ENCODE data around the gene BLM.

The BLM gene

DNA sequence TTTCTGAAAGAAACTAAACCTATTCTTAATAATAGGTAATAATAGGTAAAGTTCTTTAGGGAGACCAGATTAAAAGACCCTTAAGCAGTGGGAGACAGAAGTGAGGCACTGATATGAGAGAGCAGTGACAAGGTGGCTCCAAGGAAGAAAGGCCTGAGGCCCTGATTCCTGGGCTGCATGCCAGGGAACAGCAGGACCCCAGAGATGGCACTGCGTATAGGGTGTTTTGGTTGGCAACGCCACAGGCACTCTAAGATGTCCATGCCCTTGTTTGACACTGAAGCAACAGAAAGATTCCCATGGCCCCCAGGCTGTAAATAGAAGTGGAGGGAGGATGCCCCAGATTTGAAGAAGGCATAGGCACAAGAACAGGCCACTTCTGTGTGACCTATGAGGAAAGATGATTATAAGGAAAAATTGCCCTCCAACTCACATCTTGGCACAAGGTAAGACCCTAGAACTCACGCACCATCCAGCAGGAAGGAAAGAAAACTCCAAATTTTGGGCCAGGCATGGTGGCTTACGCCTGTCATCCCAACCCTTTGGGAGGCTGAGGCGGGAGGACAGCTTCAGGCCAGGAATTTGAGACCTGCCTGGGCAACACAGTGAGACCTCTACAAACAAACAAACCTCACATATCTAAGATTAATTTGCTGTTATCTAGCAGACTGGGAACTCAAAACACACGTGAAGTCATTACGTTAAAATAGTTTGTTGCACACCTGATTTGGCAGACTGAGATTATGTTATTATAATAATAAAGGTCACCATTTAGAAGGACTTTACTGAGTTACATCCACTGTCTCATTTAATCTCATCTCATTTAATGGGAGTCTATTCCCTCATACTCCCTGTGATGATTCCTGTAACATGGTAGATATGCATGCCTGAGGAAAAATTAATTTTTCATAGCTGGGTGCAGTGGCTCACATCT is 10.5 kb upstream of the BLM start:
- Histone ChIP-seq H2BK15ac (ENCODE audit: low read depth, poor library complexity, severe bottlenecking) (no peak overlapping the region), H3K36me3 (ENCODE audit: control insufficient read depth in 1 of 2, insufficient read depth in 2 of 2, low read depth in 1 of 2, low read length in 2 of 2) (no peaks in the 10 kb centered on the region), H4K91ac (ENCODE audit: low read length) (no peak overlapping the region), H3K4ac (ENCODE audit: low read depth in 1 of 2, low read length in 2 of 2) (no peak overlapping the region), H3K18ac (ENCODE audit: low read depth in 1 of 2, low read length in 2 of 2) (no peak overlapping the region), H3K9me3 (ENCODE audit: control insufficient read depth, low read length) (no peaks in the 10 kb centered on the region), H3K79me1 (replicated peaks; ENCODE audit: low read length, poor library complexity, severe bottlenecking) (no peaks in the 10 kb centered on the region), H2BK5ac (ENCODE audit: low read depth, low read length, poor library complexity, severe bottlenecking) (no peak overlapping the region), H3K4me1 (ENCODE audit: control insufficient read depth, insufficient read depth, low read depth, low read length) (peaks cover 1% of the 10 kb centered on the region), H4K8ac (ENCODE audit: low read length) (no peak overlapping the region), H3K14ac (ENCODE audit: low read length in 2 of 2) (no peak overlapping the region), H2BK120ac (ENCODE audit: low read depth, low read length) (no peak overlapping the region), H2AFZ (ENCODE audit: low read depth, low read length) (no peak overlapping the region), H2BK12ac (ENCODE audit: low read length in 2 of 2) (no peak overlapping the region), H3K27ac (ENCODE audit: low read length, poor library complexity, severe bottlenecking) (no peak overlapping the region), H3K27me3 (ENCODE audit: control insufficient read depth in 1 of 2, insufficient read depth in 1 of 2, low read length in 2 of 2) (no peaks in the 10 kb centered on the region), H3K4me3 (ENCODE audit: insufficient read depth in 1 of 2, low read depth in 1 of 2, low read length in 2 of 2) (no peak overlapping the region), H3K9ac (ENCODE audit: low read length) (no peak overlapping the region), H3K23ac (ENCODE audit: low read length in 2 of 2) (no peak overlapping the region), H2AK5ac (ENCODE audit: low read length, severe bottlenecking) (no peak overlapping the region), H3K4me2 (ENCODE audit: low read length, poor library complexity, severe bottlenecking) (no peak overlapping the region)
- no peak for DNase-seq
- WGBS: 96% methylated on average over 5 of the region's 7 CpGs

GRCh38 chr15:90707489-90707888 is 9.7 kb upstream of the BLM start:
- no peaks in the 10 kb centered on the region for H3K36me3 ChIP-seq (ENCODE audit: control insufficient read depth in 1 of 2, insufficient read depth in 2 of 2, low read depth in 1 of 2, low read length in 2 of 2)
- no peak overlapping the region for H2BK120ac ChIP-seq (ENCODE audit: low read depth, low read length)
- no peak overlapping the region for H3K18ac ChIP-seq (ENCODE audit: low read depth in 1 of 2, low read length in 2 of 2)
- H3K14ac ChIP-seq (ENCODE audit: low read length in 2 of 2): no peak overlapping the region
- H3K9ac ChIP-seq (ENCODE audit: low read length): no peak overlapping the region
- H3K4me2 ChIP-seq (ENCODE audit: low read length, poor library complexity, severe bottlenecking): no peak overlapping the region
- no peak overlapping the region for H2AFZ ChIP-seq (ENCODE audit: low read depth, low read length)
- no peak overlapping the region for H2BK5ac ChIP-seq (ENCODE audit: low read depth, low read length, poor library complexity, severe bottlenecking)
- no peaks in the 10 kb centered on the region for H3K79me1 ChIP-seq (replicated peaks; ENCODE audit: low read length, poor library complexity, severe bottlenecking)
- no peak overlapping the region for H4K91ac ChIP-seq (ENCODE audit: low read length)
- peaks cover 1% of the 10 kb centered on the region for H3K4me1 ChIP-seq (ENCODE audit: control insufficient read depth, insufficient read depth, low read depth, low read length)
- H3K4ac ChIP-seq (ENCODE audit: low read depth in 1 of 2, low read length in 2 of 2): no peak overlapping the region
- WGBS: no CpG with 5 or more reads among the region's 2 CpGs
- H2BK12ac ChIP-seq (ENCODE audit: low read length in 2 of 2): no peak overlapping the region
- no peaks in the 10 kb centered on the region for H3K27me3 ChIP-seq (ENCODE audit: control insufficient read depth in 1 of 2, insufficient read depth in 1 of 2, low read length in 2 of 2)
- no peak for DNase-seq
- no peak overlapping the region for H2AK5ac ChIP-seq (ENCODE audit: low read length, severe bottlenecking)
- no peak overlapping the region for H3K23ac ChIP-seq (ENCODE audit: low read length in 2 of 2)
- H4K8ac ChIP-seq (ENCODE audit: low read length): no peak overlapping the region
- no peak overlapping the region for H3K27ac ChIP-seq (ENCODE audit: low read length, poor library complexity, severe bottlenecking)
- H3K9me3 ChIP-seq (ENCODE audit: control insufficient read depth, low read length): no peaks in the 10 kb centered on the region
- H2BK15ac ChIP-seq (ENCODE audit: low read depth, poor library complexity, severe bottlenecking): no peak overlapping the region
- no peak overlapping the region for H3K4me3 ChIP-seq (ENCODE audit: insufficient read depth in 1 of 2, low read depth in 1 of 2, low read length in 2 of 2)

GRCh38 chr15:90708516-90708915 is 8.6 kb upstream of the BLM start:
- Histone ChIP-seq H3K9ac (ENCODE audit: low read length) (no peak overlapping the region), H3K4me2 (ENCODE audit: low read length, poor library complexity, severe bottlenecking) (no peak overlapping the region), H3K23ac (ENCODE audit: low read length in 2 of 2) (no peak overlapping the region), H4K8ac (ENCODE audit: low read length) (no peak overlapping the region), H3K27ac (ENCODE audit: low read length, poor library complexity, severe bottlenecking) (no peak overlapping the region), H3K4me1 (ENCODE audit: control insufficient read depth, insufficient read depth, low read depth, low read length) (peaks cover 1% of the 10 kb centered on the region), H3K4me3 (ENCODE audit: insufficient read depth in 1 of 2, low read depth in 1 of 2, low read length in 2 of 2) (no peak overlapping the region), H3K27me3 (ENCODE audit: control insufficient read depth in 1 of 2, insufficient read depth in 1 of 2, low read length in 2 of 2) (no peaks in the 10 kb centered on the region), H2BK120ac (ENCODE audit: low read depth, low read length) (no peak overlapping the region), H3K18ac (ENCODE audit: low read depth in 1 of 2, low read length in 2 of 2) (no peak overlapping the region), H2BK5ac (ENCODE audit: low read depth, low read length, poor library complexity, severe bottlenecking) (no peak overlapping the region), H3K36me3 (ENCODE audit: control insufficient read depth in 1 of 2, insufficient read depth in 2 of 2, low read depth in 1 of 2, low read length in 2 of 2) (no peaks in the 10 kb centered on the region), H2BK15ac (ENCODE audit: low read depth, poor library complexity, severe bottlenecking) (no peak overlapping the region), H3K9me3 (ENCODE audit: control insufficient read depth, low read length) (no peaks in the 10 kb centered on the region), H3K79me1 (replicated peaks; ENCODE audit: low read length, poor library complexity, severe bottlenecking) (no peaks in the 10 kb centered on the region), H3K14ac (ENCODE audit: low read length in 2 of 2) (no peak overlapping the region), H2AFZ (ENCODE audit: low read depth, low read length) (no peak overlapping the region), H4K91ac (ENCODE audit: low read length) (no peak overlapping the region), H2AK5ac (ENCODE audit: low read length, severe bottlenecking) (no peak overlapping the region), H3K4ac (ENCODE audit: low read depth in 1 of 2, low read length in 2 of 2) (no peak overlapping the region), H2BK12ac (ENCODE audit: low read length in 2 of 2) (no peak overlapping the region)
- WGBS: 72% methylated on average over 1 of the region's 1 CpG
- no peak for DNase-seq

DNA sequence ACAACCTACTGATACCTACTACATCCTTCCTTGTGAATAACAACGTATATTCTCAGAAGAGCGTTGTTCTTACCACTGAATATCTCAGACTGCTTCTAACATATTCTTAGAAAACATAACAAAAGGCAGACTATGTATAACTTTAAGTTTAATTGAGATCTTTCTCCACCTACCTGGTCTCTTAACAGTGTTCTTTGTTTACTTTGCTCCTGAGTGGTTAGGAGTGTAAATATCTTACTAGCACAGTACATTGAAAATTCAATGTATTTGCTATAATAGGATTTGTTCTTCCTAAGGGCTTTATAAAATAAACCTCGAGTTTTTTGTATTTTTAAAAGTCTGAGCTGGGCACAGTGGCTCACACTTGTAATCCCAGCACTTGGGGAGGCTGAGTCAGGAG is 7.9 kb upstream of the BLM start:
- Histone ChIP-seq H4K8ac (ENCODE audit: low read length) (no peak overlapping the region), H3K9ac (ENCODE audit: low read length) (no peak overlapping the region), H4K91ac (ENCODE audit: low read length) (no peak overlapping the region), H3K79me1 (replicated peaks; ENCODE audit: low read length, poor library complexity, severe bottlenecking) (no peaks in the 10 kb centered on the region), H3K23ac (ENCODE audit: low read length in 2 of 2) (no peak overlapping the region), H3K18ac (ENCODE audit: low read depth in 1 of 2, low read length in 2 of 2) (no peak overlapping the region), H3K27ac (ENCODE audit: low read length, poor library complexity, severe bottlenecking) (no peak overlapping the region), H2BK120ac (ENCODE audit: low read depth, low read length) (no peak overlapping the region), H2BK12ac (ENCODE audit: low read length in 2 of 2) (no peak overlapping the region), H2BK5ac (ENCODE audit: low read depth, low read length, poor library complexity, severe bottlenecking) (no peak overlapping the region), H3K27me3 (ENCODE audit: control insufficient read depth in 1 of 2, insufficient read depth in 1 of 2, low read length in 2 of 2) (no peaks in the 10 kb centered on the region), H3K9me3 (ENCODE audit: control insufficient read depth, low read length) (no peaks in the 10 kb centered on the region), H2AK5ac (ENCODE audit: low read length, severe bottlenecking) (no peak overlapping the region), H3K4me2 (ENCODE audit: low read length, poor library complexity, severe bottlenecking) (no peak overlapping the region), H2AFZ (ENCODE audit: low read depth, low read length) (no peak overlapping the region), H3K4ac (ENCODE audit: low read depth in 1 of 2, low read length in 2 of 2) (no peak overlapping the region), H3K4me1 (ENCODE audit: control insufficient read depth, insufficient read depth, low read depth, low read length) (peaks cover 1% of the 10 kb centered on the region), H2BK15ac (ENCODE audit: low read depth, poor library complexity, severe bottlenecking) (no peak overlapping the region), H3K14ac (ENCODE audit: low read length in 2 of 2) (no peak overlapping the region), H3K36me3 (ENCODE audit: control insufficient read depth in 1 of 2, insufficient read depth in 2 of 2, low read depth in 1 of 2, low read length in 2 of 2) (no peaks in the 10 kb centered on the region), H3K4me3 (ENCODE audit: insufficient read depth in 1 of 2, low read depth in 1 of 2, low read length in 2 of 2) (no peak overlapping the region)
- DNase-seq: no peak
- WGBS: 46% methylated on average over 1 of the region's 3 CpGs

All from mesenchymal stem cell (in vitro differentiated cells and primary cell).